IMR-90 (cell line): ENCODE results near the gene POLD4. TPM values are rescaled to one million over a fixed set of nuclear protein-coding genes. Genes with fewer than 3 reads are reported as not detected.

Experiments
- ATAC-seq: fragments of 200-7000 bp; cut with Tn5 transposase; 2 replicates; pipeline ENCODE4 v1.9.1; 2020; ENCODE audit warnings: low read depth, mild to moderate bottlenecking, moderate library complexity
- BruUV-seq: library from RNA; stranded (reverse); fragments of 400-500 nt; replicated peaks from 2 replicates; lab custom pipeline; 2021; lab: Mats Ljungman, UMichigan
- CTCF ChIA-PET: fragments of 300-600 bp; formaldehyde crosslinking; extraction: SDS; loops from one replicate; lab custom pipeline; 2021; ENCODE audit warnings: antibody characterized with exemption; lab: Yijun Ruan, JAX
- POLR2A ChIA-PET: fragments of 300-600 bp; sonication (Branson Sonifier 250); formaldehyde crosslinking; loops from one replicate; lab custom pipeline; 2022; ENCODE audit warnings: antibody characterized with exemption; ENCODE audit not compliant: unreplicated experiment; lab: Charles Lee
- DNase-seq: peaks from one replicate; pipeline ENCODE4 v3.0.0; 2013
- H2AFZ ChIP-seq: replicated peaks from 2 replicates; pipeline ENCODE3; 2013; ENCODE audit warnings: low read length, mild to moderate bottlenecking; ENCODE audit not compliant: poor library complexity
- H2AK5ac ChIP-seq: 2 replicates; pipeline ENCODE4 v1.6.1; 2013; ENCODE audit warnings: low read depth, low read length, inconsistent platforms
- H2AK9ac ChIP-seq: replicated peaks from 2 replicates; pipeline ENCODE3; 2013; ENCODE audit warnings: mild to moderate bottlenecking, low read depth, low read length, moderate library complexity; ENCODE audit not compliant: poor library complexity
- H2BK120ac ChIP-seq: 2 replicates; pipeline ENCODE4 v1.6.1; 2013; ENCODE audit warnings: low read depth, low read length, inconsistent platforms
- H2BK15ac ChIP-seq: 3 replicates; pipeline ENCODE4 v1.6.1; 2013; ENCODE audit warnings: low read depth, low read length, inconsistent platforms
- H2BK20ac ChIP-seq: 2 replicates; pipeline ENCODE4 v1.6.1; 2013; ENCODE audit warnings: low read depth, mild to moderate bottlenecking, inconsistent platforms, low read length, moderate library complexity
- H2BK5ac ChIP-seq: 2 replicates; pipeline ENCODE4 v1.6.1; 2013; ENCODE audit warnings: mild to moderate bottlenecking, low read depth, low read length, inconsistent platforms; ENCODE audit not compliant: poor library complexity, severe bottlenecking
- H3K14ac ChIP-seq: replicated peaks from 2 replicates; pipeline ENCODE4 v1.6.1; 2013; ENCODE audit warnings: low read depth, low read length, inconsistent platforms
- H3K18ac ChIP-seq: 2 replicates; pipeline ENCODE4 v1.6.1; 2013; ENCODE audit warnings: low read depth, low read length, control low read depth
- H3K23ac ChIP-seq: 2 replicates; pipeline ENCODE4 v1.6.1; 2013; ENCODE audit warnings: low read depth, low read length, inconsistent platforms
- H3K27ac ChIP-seq: 2 replicates; pipeline ENCODE4 v1.5.1; 2013; ENCODE audit warnings: mild to moderate bottlenecking, control low read depth, low read length; ENCODE audit not compliant: insufficient read depth
- H3K27me3 ChIP-seq: 2 replicates; pipeline ENCODE4 v1.6.1; 2013; ENCODE audit warnings: low read length; ENCODE audit not compliant: control insufficient read depth, insufficient read depth
- H3K36me3 ChIP-seq: 2 replicates; pipeline ENCODE4 v1.6.1; 2013; ENCODE audit warnings: low read length, mixed read lengths; ENCODE audit not compliant: control insufficient read depth, insufficient read depth
- H3K4ac ChIP-seq: 2 replicates; pipeline ENCODE4 v1.6.1; 2013; ENCODE audit warnings: low read depth, low read length, inconsistent platforms
- H3K4me1 ChIP-seq: 2 replicates; pipeline ENCODE4 v1.6.1; 2013; ENCODE audit warnings: low read length, mixed read lengths; ENCODE audit not compliant: control insufficient read depth, insufficient read depth
- H3K4me2 ChIP-seq: 2 replicates; pipeline ENCODE4 v1.6.1; 2013; ENCODE audit warnings: low read depth, mild to moderate bottlenecking, control low read depth, low read length, moderate library complexity
- H3K4me3 ChIP-seq: 2 replicates; pipeline ENCODE4 v1.5.1; 2013; ENCODE audit warnings: low read depth, mild to moderate bottlenecking, control low read depth, low read length, moderate library complexity; ENCODE audit not compliant: insufficient read depth
- H3K56ac ChIP-seq: 2 replicates; pipeline ENCODE4 v1.6.1; 2013; ENCODE audit warnings: low read length, inconsistent platforms; ENCODE audit not compliant: insufficient read depth; ENCODE audit errors: extremely low read depth
- H3K79me1 ChIP-seq, 2 experiments: 2 replicates each; pipeline ENCODE4 v1.6.1; 2013; ENCODE audit warnings: low read length in 2 of 2, inconsistent platforms in 1 of 2, low read depth in 1 of 2
- H3K9ac ChIP-seq: 2 replicates; pipeline ENCODE4 v1.6.1; 2013; ENCODE audit warnings: low read depth, low read length, control low read depth
- H3K9me1 ChIP-seq: 2 replicates; pipeline ENCODE4 v1.6.1; 2013; ENCODE audit warnings: low read length, inconsistent platforms; ENCODE audit not compliant: insufficient read depth
- H3K9me3 ChIP-seq: 2 replicates; pipeline ENCODE4 v1.6.1; 2013; ENCODE audit warnings: low read length; ENCODE audit not compliant: control insufficient read depth, insufficient read depth
- H4K20me1 ChIP-seq: 2 replicates; pipeline ENCODE4 v1.6.1; 2013; ENCODE audit warnings: low read length, inconsistent platforms; ENCODE audit not compliant: insufficient read depth
- H4K5ac ChIP-seq: 2 replicates; pipeline ENCODE4 v1.6.1; 2013; ENCODE audit warnings: mild to moderate bottlenecking, low read depth, low read length, control low read depth
- H4K8ac ChIP-seq, 2 experiments: 2 replicates each; pipeline ENCODE4 v1.6.1; 2013; ENCODE audit warnings: low read depth in 2 of 2, low read length in 2 of 2, control low read depth in 1 of 2, inconsistent platforms in 1 of 2
- H4K91ac ChIP-seq: 2 replicates; pipeline ENCODE4 v1.6.1; 2013; ENCODE audit warnings: low read depth, low read length, inconsistent platforms; ENCODE audit not compliant: insufficient read depth
- BHLHE40 ChIP-seq: fragments of 150-350 bp; IDR thresholded peaks from 2 replicates; pipeline ENCODE4 v1.6.1; 2016; ENCODE audit warnings: mild to moderate bottlenecking, low read depth, low read length
- CEBPB ChIP-seq: IDR thresholded peaks from 2 replicates; pipeline ENCODE4 v1.6.1; 2012; ENCODE audit warnings: low read depth, low read length, improper control_type of control experiment
- FOS ChIP-seq: fragments of 150-350 bp; IDR thresholded peaks from 2 replicates; pipeline ENCODE4 v1.6.1; 2016; ENCODE audit warnings: low read depth, low read length
- MAFK ChIP-seq: IDR thresholded peaks from 2 replicates; pipeline ENCODE4 v1.6.1; 2012; ENCODE audit warnings: low read depth, low read length, improper control_type of control experiment
- MXI1 ChIP-seq: IDR thresholded peaks from 2 replicates; pipeline ENCODE4 v1.6.1; 2012; ENCODE audit warnings: low read depth, mild to moderate bottlenecking, low read length, moderate library complexity, borderline replicate concordance
- POLR2A ChIP-seq: IDR thresholded peaks from 2 replicates; pipeline ENCODE4 v1.6.1; 2012; ENCODE audit warnings: mild to moderate bottlenecking, low read depth, low read length
- RAD21 ChIP-seq: IDR thresholded peaks from 2 replicates; pipeline ENCODE4 v1.6.1; 2012; ENCODE audit warnings: low read length, improper control_type of control experiment
- RCOR1 ChIP-seq: IDR thresholded peaks from 2 replicates; pipeline ENCODE4 v1.6.1; 2012; ENCODE audit warnings: mild to moderate bottlenecking, low read length, improper control_type of control experiment; ENCODE audit not compliant: insufficient replicate concordance
- RFX5 ChIP-seq: IDR thresholded peaks from 2 replicates; pipeline ENCODE4 v1.8.0; 2012; ENCODE audit warnings: low read depth, mild to moderate bottlenecking, low read length, moderate library complexity
- WGBS, 2 experiments: methylation state at CpG; one replicate each; pipeline versions ENCODE4 v1.1.5 to v1.1.7; 2013; ENCODE audit warnings: missing lambda C conversion rate in 2 of 2; ENCODE audit not compliant: insufficient read length in 1 of 2; ENCODE audit errors: extremely low coverage in 2 of 2; 5-methylcytosine and 5-hydroxymethylcytosine counted together
- dilution Hi-C: fragments of 300-500 bp; cut with HindIII; formaldehyde crosslinking; loops from one replicate; pipeline ENCODE4 v1.14.3; 2018; ENCODE audit warnings: low sequenced_read_pairs; ENCODE audit not compliant: unreplicated experiment
- in situ Hi-C: fragments of 300-500 bp; cut with MboI; formaldehyde crosslinking; loops from 3 replicates; pipeline ENCODE4 v1.14.3; 2019; ENCODE audit warnings: low sequenced_read_pairs, inconsistent platforms, mixed read lengths
- intact Hi-C: fragments of 100-400 bp; cut with micrococcal nuclease; formaldehyde crosslinking; loops from 2 replicates; pipeline ENCODE4 v1.10.0; 2022
- microRNA-seq, 2 experiments: library from miRNA; stranded (forward) in 1 of 2; unstranded in 1 of 2; fragments of 10-50 nt in 1 of 2; fragments of <30 nt in 1 of 2; gene quantifications in 1 of 2; microRNA quantifications in 1 of 2; one replicate each; pipeline versions ENCODE3 to v1.1.0; 2013 to 2020; ENCODE audit not compliant: insufficient read depth in 1 of 2, insufficient read length in 1 of 2, unreplicated experiment in 1 of 2
- polyA plus RNA-seq, 3 experiments: library from polyadenylated mRNA; depleted of rRNA; stranded (reverse); fragments of >200 nt; gene quantifications; 2 replicates each; pipeline ENCODE4 v1.2.3, GENCODE V29; 2012; ENCODE audit warnings: low replicate concordance in 1 of 3
- small RNA-seq, 5 experiments: library from RNA; depleted of rRNA; stranded (forward); fragments of <200 nt; gene quantifications; one replicate each; pipeline ENCODE3, GENCODE V24; 2012
- total RNA-seq: library from RNA; depleted of rRNA; stranded (reverse); fragments of >200 nt; gene quantifications from 2 replicates; pipeline ENCODE4 v1.2.3, GENCODE V29; 2012; rRNA removed
- TF ChIP-seq, protein P1 (sequence below): fragments of 150-350 bp; IDR thresholded peaks from 2 replicates; pipeline ENCODE4 v1.6.1; 2016; ENCODE audit warnings: low read depth, mild to moderate bottlenecking, low read length, moderate library complexity, borderline replicate concordance

The POLD4 gene
- total and polyA plus RNA-seq, 2 of the 4 experiments (the other 2 are of a cell fraction) = 46.4 to 133 TPM

GRCh38 chr11:67301313-67301921, 51.9 kb downstream of the POLD4 start:
- Histone ChIP-seq H3K27ac (no peak overlapping the region), H3K56ac (no peak overlapping the region), H3K18ac (no peak overlapping the region), H3K9ac (no peak overlapping the region), H4K91ac (no peak overlapping the region), H2AFZ (no peak overlapping the region), H3K79me1 (peaks cover 6 to 45% of the 10 kb centered on the region in 2 experiments), H3K23ac (no peak overlapping the region), H4K8ac (no peak overlapping the region), H3K4me2 (no peak overlapping the region), H3K4ac (no peak overlapping the region), H2BK120ac (no peak overlapping the region), H3K9me3 (no peaks in the 10 kb centered on the region), H4K20me1 (peaks cover 4% of the 10 kb centered on the region), H3K9me1 (peaks cover 3% of the 10 kb centered on the region), H2AK5ac (no peak overlapping the region), H3K4me3 (no peak overlapping the region), H3K27me3 (no peaks in the 10 kb centered on the region), H2BK15ac (no peak overlapping the region), H4K5ac (no peak overlapping the region), H2BK20ac (no peak overlapping the region), H2AK9ac (peak overlapping the region; percentile 87), H3K4me1 (peaks cover 18% of the 10 kb centered on the region), H3K14ac (no peak overlapping the region), H3K36me3 (peaks cover 37% of the 10 kb centered on the region), H2BK5ac (no peak overlapping the region)
- no TSS peak for BruUV-seq
- DNase-seq (no peak), ATAC-seq (no peak)
- CTCF ChIA-PET = no interaction called here
- TF ChIP-seq MXI1 (no peak), RFX5 (no peak), RCOR1 (no peak), BHLHE40 (no peak), FOS (no peak), RAD21 (no peak), MAFK (no peak), CEBPB (no peak), POLR2A (no peak)
- TF ChIP-seq, protein P1, sequence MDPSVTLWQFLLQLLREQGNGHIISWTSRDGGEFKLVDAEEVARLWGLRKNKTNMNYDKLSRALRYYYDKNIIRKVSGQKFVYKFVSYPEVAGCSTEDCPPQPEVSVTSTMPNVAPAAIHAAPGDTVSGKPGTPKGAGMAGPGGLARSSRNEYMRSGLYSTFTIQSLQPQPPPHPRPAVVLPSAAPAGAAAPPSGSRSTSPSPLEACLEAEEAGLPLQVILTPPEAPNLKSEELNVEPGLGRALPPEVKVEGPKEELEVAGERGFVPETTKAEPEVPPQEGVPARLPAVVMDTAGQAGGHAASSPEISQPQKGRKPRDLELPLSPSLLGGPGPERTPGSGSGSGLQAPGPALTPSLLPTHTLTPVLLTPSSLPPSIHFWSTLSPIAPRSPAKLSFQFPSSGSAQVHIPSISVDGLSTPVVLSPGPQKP = no peak
- dilution Hi-C loops (no loop called here), intact Hi-C loops (no loop called here), in situ Hi-C loops (no loop called here)
- POLR2A ChIA-PET = no interaction called here
- WGBS, 2 experiments = 94% methylated on average over 25 of the region's 28 CpGs; no CpG with 5 or more reads in 1 of the 2 experiments

Small RNAs within 50 kb of the gene (microRNA-seq; reads per million reads assigned to microRNA genes)
- not detected for gene RN7SKP239 (ENCODE audit: insufficient read depth, insufficient read length)
- not detected for gene RNU6-1238P (ENCODE audit: insufficient read depth, insufficient read length)

Small RNAs within 50 kb of the gene (small RNA-seq; reads per million reads assigned to genes)
- gene RN7SKP239 (0 reads per million in 5 experiments), gene RNU6-1238P (0 to 0.08 (median 0) reads per million in 5 experiments)

Other genes with a start within 250 kb of the POLD4 start
- gene KDM2A, start 234.3 kb downstream of the POLD4 start, total RNA-seq = 26.7 and 27.8 TPM in 2 replicates
- 42.6 and 47.5 TPM in 2 replicates for gene KDM2A, start 234.3 kb downstream of the POLD4 start, polyA plus RNA-seq (2012; rRNA removed)
- 23.9 and 26.7 TPM in 2 replicates for gene GRK2, start 87.1 kb downstream of the POLD4 start, total RNA-seq
- 41.8 and 45.8 TPM in 2 replicates for gene GRK2, start 87.1 kb downstream of the POLD4 start, polyA plus RNA-seq (2012; rRNA removed)
- gene ANKRD13D, start 64.2 kb downstream of the POLD4 start, total RNA-seq = 7.3 and 8.1 TPM in 2 replicates
- 38.4 and 44.0 TPM in 2 replicates for gene ANKRD13D, start 64.2 kb downstream of the POLD4 start, polyA plus RNA-seq (2012; rRNA removed)
- gene SSH3, start 50.0 kb downstream of the POLD4 start, total RNA-seq = 7.3 and 7.8 TPM in 2 replicates
- 26.7 and 29.2 TPM in 2 replicates for gene SSH3, start 50.0 kb downstream of the POLD4 start, polyA plus RNA-seq (2012; rRNA removed)
- gene CLCF1, start 20.1 kb upstream of the POLD4 start, total RNA-seq = 5.0 and 5.6 TPM in 2 replicates
- gene CLCF1, start 20.1 kb upstream of the POLD4 start, polyA plus RNA-seq (2012; rRNA removed) = 27.8 and 34.4 TPM in 2 replicates
- 1.9 and 2.0 TPM in 2 replicates for gene RAD9A, start 38.4 kb upstream of the POLD4 start, total RNA-seq
- 10.3 and 12.6 TPM in 2 replicates for gene RAD9A, start 38.4 kb upstream of the POLD4 start, polyA plus RNA-seq (2012; rRNA removed)
- gene PPP1CA, start 48.3 kb upstream of the POLD4 start, total RNA-seq = 294 and 313 TPM in 2 replicates
- gene PPP1CA, start 48.3 kb upstream of the POLD4 start, polyA plus RNA-seq (2012; rRNA removed) = 228 and 260 TPM in 2 replicates
- gene TBC1D10C, start 50.5 kb upstream of the POLD4 start, total RNA-seq = under 0.01 and 0.18 TPM in 2 replicates
- gene TBC1D10C, start 50.5 kb upstream of the POLD4 start, polyA plus RNA-seq (2012; rRNA removed) = 0.07 and 0.11 TPM in 2 replicates
- under 0.01 TPM in 2 replicates for gene CARNS1, start 62.1 kb upstream of the POLD4 start, total RNA-seq
- gene CARNS1, start 62.1 kb upstream of the POLD4 start, polyA plus RNA-seq (2012; rRNA removed) = 0.23 and 0.32 TPM in 2 replicates
- gene RPS6KB2, start 74.9 kb upstream of the POLD4 start, total RNA-seq = 47.8 and 58.4 TPM in 2 replicates
- gene RPS6KB2, start 74.9 kb upstream of the POLD4 start, polyA plus RNA-seq (2012; rRNA removed) = 50.7 and 55.3 TPM in 2 replicates
- not detected in 2 replicates for gene PTPRCAP, start 84.1 kb upstream of the POLD4 start, total RNA-seq
- 0.14 and 0.24 TPM in 2 replicates for gene PTPRCAP, start 84.1 kb upstream of the POLD4 start, polyA plus RNA-seq (2012; rRNA removed)
- gene CORO1B, start 89.9 kb upstream of the POLD4 start, total RNA-seq = 76.4 and 79.4 TPM in 2 replicates
- 138 and 151 TPM in 2 replicates for gene CORO1B, start 89.9 kb upstream of the POLD4 start, polyA plus RNA-seq (2012; rRNA removed)
- not detected in 2 replicates for gene GPR152, start 99.2 kb upstream of the POLD4 start, total RNA-seq
- gene GPR152, start 99.2 kb upstream of the POLD4 start, polyA plus RNA-seq (2012; rRNA removed) = not detected in 2 replicates
- gene CABP4, start 101.8 kb upstream of the POLD4 start, total RNA-seq = not detected in 2 replicates
- gene CABP4, start 101.8 kb upstream of the POLD4 start, polyA plus RNA-seq (2012; rRNA removed) = not detected in 2 replicates
- 12.5 and 18.9 TPM in 2 replicates for gene TMEM134, start 115.7 kb upstream of the POLD4 start, total RNA-seq
- gene TMEM134, start 115.7 kb upstream of the POLD4 start, polyA plus RNA-seq (2012; rRNA removed) = 55.0 and 64.4 TPM in 2 replicates
- gene AIP, start 129.5 kb upstream of the POLD4 start, total RNA-seq = 91.4 and 95.5 TPM in 2 replicates
- gene AIP, start 129.5 kb upstream of the POLD4 start, polyA plus RNA-seq (2012; rRNA removed) = 122 and 130 TPM in 2 replicates
- gene PITPNM1, start 151.8 kb upstream of the POLD4 start, total RNA-seq = 4.7 and 5.0 TPM in 2 replicates
- 15.4 and 18.3 TPM in 2 replicates for gene PITPNM1, start 151.8 kb upstream of the POLD4 start, polyA plus RNA-seq (2012; rRNA removed)
- gene CDK2AP2, start 154.6 kb upstream of the POLD4 start, total RNA-seq = 8.1 and 9.2 TPM in 2 replicates
- gene CDK2AP2, start 154.6 kb upstream of the POLD4 start, polyA plus RNA-seq (2012; rRNA removed) = 44.7 and 49.8 TPM in 2 replicates
- not detected in 2 replicates for gene CABP2, start 169.9 kb upstream of the POLD4 start, total RNA-seq
- gene CABP2, start 169.9 kb upstream of the POLD4 start, polyA plus RNA-seq (2012; rRNA removed) = not detected in 2 replicates
- 947 and 1,000 TPM in 2 replicates for gene GSTP1, start 230.3 kb upstream of the POLD4 start, total RNA-seq
- gene GSTP1, start 230.3 kb upstream of the POLD4 start, polyA plus RNA-seq (2012; rRNA removed) = 1,539 and 1,653 TPM in 2 replicates